K562 (cell line): ENCODE data around the gene NUDT22.
A peak's percentile ranks its signal among the peaks of the same experiment; 100 is the strongest.

Experiments used
- C11orf30 ChIP-seq: fragments of 450-650 bp; IDR thresholded peaks from 2 replicates; pipeline ENCODE4 v1.6.1; 2016; ENCODE audit warnings: low read depth, mild to moderate bottlenecking
- CHD1 ChIP-seq: fragments of 200-600 bp; sonication (generic); IDR thresholded peaks from one replicate; pipeline ENCODE4 v1.6.1; 2012; ENCODE audit warnings: mild to moderate bottlenecking, moderate library complexity, low read length, inconsistent platforms
- CREM ChIP-seq: IDR thresholded peaks from 2 replicates; pipeline ENCODE4 v1.6.1; 2014; ENCODE audit warnings: antibody characterized with exemption, low read depth
- GTF2A2 ChIP-seq: IDR thresholded peaks from 2 replicates; pipeline ENCODE4 v1.6.1; 2016; ENCODE audit warnings: mild to moderate bottlenecking, missing genetic modification characterization, missing compliant biosample characterization
- MAX ChIP-seq: sonication (generic); formaldehyde crosslinking; IDR thresholded peaks from 2 replicates; pipeline ENCODE4 v1.9.0; 2022; ENCODE audit warnings: mild to moderate bottlenecking, missing genetic modification reagents
- POLR2A ChIP-seq: fragments of 450-650 bp; conservative IDR thresholded peaks from 2 replicates; pipeline ENCODE4 v1.6.1; 2016
- POLR2AphosphoS2 ChIP-seq: IDR thresholded peaks from 2 replicates; pipeline ENCODE4 v1.6.1; 2012; ENCODE audit warnings: low read length, improper control_type of control experiment
- RCOR1 ChIP-seq, 2 experiments: IDR thresholded peaks; 2 replicates each; pipeline ENCODE4 v1.6.1; 2012; ENCODE audit warnings: low read depth in 2 of 2, low read length in 2 of 2, borderline replicate concordance in 1 of 2, improper control_type of control experiment in 1 of 2
- SMARCC2 ChIP-seq: fragments of 450-650 bp; IDR thresholded peaks from 2 replicates; pipeline ENCODE4 v1.6.1; 2017; ENCODE audit warnings: antibody characterized with exemption, moderate library complexity, mild to moderate bottlenecking, low read depth
- TAF7 ChIP-seq: fragments of 450-650 bp; IDR thresholded peaks from 2 replicates; pipeline ENCODE4 v1.6.1; 2016; ENCODE audit warnings: missing genetic modification characterization, missing compliant biosample characterization
- USF2 ChIP-seq: sonication (generic); formaldehyde crosslinking; IDR thresholded peaks from 2 replicates; pipeline ENCODE4 v1.5.0; 2020; ENCODE audit warnings: missing genetic modification reagents
- ZNF280B ChIP-seq: fragments of 250-450 bp; sonication (Bioruptor Pico); IDR thresholded peaks from 2 replicates; pipeline ENCODE4 v1.5.1; 2021; ENCODE audit warnings: mild to moderate bottlenecking
- ZNF76 ChIP-seq: fragments of 250-450 bp; sonication (Bioruptor Pico); IDR thresholded peaks from 2 replicates; pipeline ENCODE4 v1.4.0; 2020; ENCODE audit warnings: mild to moderate bottlenecking, moderate library complexity, borderline replicate concordance
- ZSCAN29 ChIP-seq: fragments of 450-650 bp; IDR thresholded peaks from 2 replicates; pipeline ENCODE4 v1.6.1; 2017

GRCh38 chr11:64260147-64260708 is 34.2 kb downstream of the NUDT22 start:
- TF ChIP-seq CHD1, result no peak
- TF ChIP-seq ZSCAN29, result no peak
- no peak for TF ChIP-seq USF2 (CRISPR knock-in tag)
- no peak for TF ChIP-seq CREM
- no peak for TF ChIP-seq TAF7 (tag)
- no peak for TF ChIP-seq RCOR1 (IDR thresholded peaks at IDR 0.05; ENCODE audit: borderline replicate concordance in 1 of 2, low read depth in 2 of 2, low read length in 2 of 2)
- no peak for TF ChIP-seq SMARCC2
- no peak for TF ChIP-seq GTF2A2 (tag)
- TF ChIP-seq ZNF76, result no peak
- 0 out of 2 replicates have a peak, but pooled peaks have one; percentile 11 for TF ChIP-seq POLR2A
- no peak for TF ChIP-seq ZNF280B (CRISPR knock-in tag)
- TF ChIP-seq POLR2AphosphoS2, result no peak
- no peak for TF ChIP-seq MAX
- TF ChIP-seq C11orf30, result no peak
